GM12874 (cell line): ENCODE measurements around the gene RRBP1.

ENCODE experiments used
- CTCF ChIP-seq: IDR thresholded peaks from 2 replicates; pipeline ENCODE4 v1.5.1; 2011; ENCODE audit warnings: low read depth, mild to moderate bottlenecking, control low read depth, low read length, moderate library complexity; ENCODE audit not compliant: insufficient read depth

The RRBP1 gene

DNA sequence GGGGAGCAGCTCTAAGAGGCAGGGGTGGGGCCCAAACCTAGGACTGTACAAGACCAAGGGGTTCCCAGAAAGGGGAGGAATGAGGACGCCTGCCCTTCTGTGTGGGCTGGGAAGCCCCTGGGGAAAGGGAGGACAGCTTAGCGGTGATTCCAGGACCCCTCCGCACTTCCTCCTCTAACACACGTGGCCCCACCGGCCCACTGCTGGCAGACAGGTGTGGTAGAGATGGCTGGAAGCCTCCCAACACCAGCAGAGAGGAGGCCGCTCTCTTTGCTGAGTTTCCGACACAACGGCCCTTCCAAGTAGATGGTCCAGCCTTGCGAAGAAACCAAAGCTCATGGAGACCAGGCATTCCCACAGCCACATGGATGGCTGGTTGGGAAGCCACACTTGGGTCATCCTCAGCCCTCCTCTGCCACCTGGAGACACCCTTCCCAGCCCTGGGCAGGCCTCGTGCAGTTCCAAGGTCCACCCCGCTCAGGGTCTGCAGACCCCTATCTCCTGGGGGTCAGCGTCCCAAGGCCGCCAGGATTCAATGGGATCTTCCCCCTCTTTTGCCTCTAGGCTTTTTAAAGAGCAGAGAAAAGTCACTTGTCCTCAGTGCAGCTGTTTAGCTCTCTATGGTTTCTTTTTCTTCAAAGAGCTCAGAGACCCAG lies 43.9 kb downstream of the RRBP1 start:
- TF ChIP-seq CTCF, result no peak

- no peak for TF ChIP-seq CTCF
These were observed 44.6 kb downstream of the RRBP1 start for GRCh38 chr20:17637413-17637780.

DNA sequence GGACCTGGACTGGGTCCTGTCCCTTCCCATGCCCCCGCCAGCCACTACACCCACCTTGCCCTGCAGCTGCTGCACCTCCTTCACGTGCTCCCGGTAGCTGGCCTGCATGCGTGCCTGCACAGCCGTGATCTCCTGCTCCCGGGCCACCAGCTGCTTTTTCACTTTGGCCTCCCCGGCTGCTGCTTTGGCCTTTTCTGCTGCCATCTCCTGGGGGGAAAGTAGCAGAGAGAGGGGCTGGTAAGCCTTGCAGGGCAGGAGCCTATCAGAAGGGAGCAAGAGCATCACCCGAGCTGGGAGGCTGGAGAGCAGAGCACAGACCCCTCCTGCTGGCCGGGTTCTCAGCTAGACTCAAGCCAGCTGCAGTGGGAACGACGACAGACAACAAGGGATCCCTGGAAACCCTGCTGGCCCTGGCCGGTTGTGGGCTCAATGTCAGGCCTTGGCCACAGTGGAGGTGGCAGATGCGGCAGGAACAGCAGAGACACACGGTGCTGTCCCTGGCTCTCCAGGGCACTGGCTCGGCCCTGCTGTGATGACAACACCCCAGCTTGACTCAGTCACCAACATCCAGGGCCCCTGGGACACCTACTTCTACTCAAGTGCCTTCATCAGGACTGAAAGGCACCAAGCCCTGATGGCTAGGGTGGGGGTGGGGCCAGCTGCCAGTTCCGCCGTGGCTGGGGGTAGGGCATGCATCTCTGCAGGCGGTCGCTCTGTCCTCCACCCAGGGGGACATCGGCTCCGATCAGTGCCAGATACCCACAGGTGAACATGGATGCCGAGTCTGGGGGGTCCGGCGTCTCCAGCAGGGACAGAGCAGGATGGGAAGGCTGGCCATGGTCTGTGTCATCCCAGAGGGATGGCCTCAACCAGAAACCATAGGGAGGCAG lies 45.3 kb downstream of the RRBP1 start:
- TF ChIP-seq CTCF, result no peak

DNA sequence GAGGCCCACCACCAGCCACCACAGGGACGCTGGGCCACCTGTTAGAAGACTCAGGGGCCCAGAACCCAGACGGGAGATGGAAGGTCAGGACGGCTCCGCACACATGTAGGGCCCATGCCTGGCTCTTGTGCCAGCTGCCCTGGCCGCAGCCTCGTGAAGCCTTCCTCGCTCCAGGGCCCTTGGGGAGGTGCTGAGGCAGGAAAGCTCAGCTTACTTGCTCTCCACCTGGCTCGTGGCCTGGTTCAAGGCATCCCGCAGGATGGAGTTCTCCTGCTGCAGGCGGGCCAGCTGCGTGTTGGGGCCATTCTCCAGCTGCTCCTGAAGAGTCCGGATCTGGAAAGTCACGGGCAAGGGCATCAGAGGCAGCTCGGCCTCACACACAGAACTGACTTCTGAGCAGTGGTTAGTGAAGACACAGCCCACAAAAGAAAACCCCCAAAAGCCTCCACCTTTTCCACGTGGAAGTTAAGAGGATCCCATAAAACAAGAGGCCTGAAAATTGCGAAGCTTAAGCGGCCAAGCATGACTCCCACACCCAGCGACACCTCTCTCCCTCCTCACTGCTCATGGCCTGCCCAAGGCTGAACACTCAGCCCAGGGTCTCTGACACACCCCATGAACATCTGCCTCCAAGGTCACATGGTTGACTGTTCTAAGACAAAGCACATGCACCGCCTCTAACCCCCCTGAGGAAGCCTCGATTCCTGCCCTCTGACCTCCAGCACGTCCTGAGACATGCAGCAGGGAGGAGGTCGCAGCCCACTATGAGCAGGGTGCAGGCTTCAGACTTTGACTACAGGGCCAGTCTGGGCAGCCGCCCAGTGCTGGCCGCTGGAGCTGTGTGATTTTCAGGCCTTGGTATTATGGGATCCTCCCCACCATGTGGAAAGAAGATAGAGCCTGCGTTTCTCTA lies 46.5 kb downstream of the RRBP1 start:
- no peak for TF ChIP-seq CTCF

DNA sequence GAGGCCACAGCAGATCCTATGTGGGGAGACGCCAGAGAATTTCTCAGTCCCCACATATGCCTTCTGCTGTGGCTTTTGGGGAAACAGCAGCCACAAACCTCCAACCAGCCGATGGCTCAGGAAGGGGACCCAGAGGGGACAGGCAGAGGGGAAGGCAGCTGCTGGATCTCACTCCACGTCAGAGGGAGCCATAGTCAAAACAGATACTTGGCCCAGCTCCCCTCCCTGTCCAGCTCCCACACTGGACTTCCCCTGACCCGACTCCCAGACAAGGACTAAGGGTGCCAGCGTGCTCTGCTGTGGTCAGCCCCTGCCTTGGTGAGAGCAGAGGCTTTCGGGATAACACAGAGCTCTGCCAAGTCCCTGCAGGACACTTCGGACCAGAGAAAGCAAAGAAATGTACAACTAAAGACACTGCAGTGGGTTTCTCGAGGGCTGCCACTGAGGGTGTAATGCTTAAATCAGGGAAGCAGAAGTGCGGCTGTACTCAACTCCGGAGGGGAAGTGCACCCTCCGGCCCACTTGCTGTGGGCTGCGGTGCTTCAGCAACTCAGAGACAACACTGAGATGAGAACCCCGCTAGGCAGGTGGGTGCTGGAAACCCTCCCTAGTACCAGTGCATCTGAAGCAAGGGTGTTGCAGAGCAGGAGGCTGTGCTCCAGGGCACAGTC lies 47.2 kb downstream of the RRBP1 start:
- TF ChIP-seq CTCF, result no peak

- TF ChIP-seq CTCF, result no peak
These were observed 48.1 kb downstream of the RRBP1 start for GRCh38 chr20:17633850-17634500.
